ENCODE results near the gene EHBP1. TPM values are rescaled to one million over a fixed set of nuclear protein-coding genes. Genes with fewer than 3 reads are reported as not detected.

EHBP1 gene
- polyA plus RNA-seq, 3 donors = 4.2 to 6.1 (median 6.0) TPM

DNA sequence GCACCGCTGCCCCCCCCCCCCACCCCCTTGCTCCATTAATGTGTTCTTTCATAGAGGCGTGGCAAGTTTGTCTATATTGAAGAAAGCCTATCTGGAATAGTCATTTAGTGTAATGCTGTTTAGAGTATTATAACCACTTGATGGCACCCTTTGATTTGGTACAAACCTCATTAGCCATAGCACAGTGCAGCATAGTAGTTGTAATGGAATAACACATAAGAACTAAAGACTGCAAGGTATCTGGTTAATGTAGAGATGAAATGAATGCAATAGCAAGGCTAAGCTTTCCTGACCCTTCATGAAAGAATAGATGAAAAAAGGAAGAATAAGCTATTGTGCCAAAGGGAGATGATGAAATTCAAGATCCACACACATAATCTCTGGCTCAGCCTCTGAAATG, 81.9 kb downstream of the EHBP1 start:
- Histone ChIP-seq H3K27ac (ENCODE audit: low read depth in 1 of 2, low read length in 2 of 2) (no peak overlapping the region), H3K79me2 (ENCODE audit: insufficient read depth, low read length) (no peaks in the 10 kb centered on the region), H3K9ac (ENCODE audit: insufficient read depth, low read length, poor library complexity, severe bottlenecking) (no peak overlapping the region), H2AFZ (ENCODE audit: insufficient read depth, low read depth, low read length, poor library complexity, severe bottlenecking) (no peak overlapping the region), H3K9me3 (replicated peaks in 1 of 2; ENCODE audit: control insufficient read depth in 1 of 2, insufficient read depth in 1 of 2, low read length in 2 of 2) (peaks cover 5 to 9% of the 10 kb centered on the region in 2 donors), H3K4me3 (replicated peaks in 1 of 3; ENCODE audit: low read depth in 2 of 3, low read length in 3 of 3) (no peak overlapping the region), H3K36me3 (replicated peaks in 1 of 2; ENCODE audit: control insufficient read depth in 1 of 2, insufficient read depth in 2 of 2, low read length in 2 of 2) (no peaks in the 10 kb centered on the region), H3K27me3 (ENCODE audit: control insufficient read depth in 2 of 2, insufficient read depth in 2 of 2, low read length in 2 of 2) (no peaks in the 10 kb centered on the region), H4K20me1 (ENCODE audit: insufficient read depth, low read length) (no peaks in the 10 kb centered on the region), H3K4me2 (replicated peaks; ENCODE audit: extremely low read depth, low read length, poor library complexity, severe bottlenecking) (no peak overlapping the region), H3K4me1 (ENCODE audit: control insufficient read depth in 1 of 2, insufficient read depth in 2 of 2, low read length in 2 of 2) (no peaks in the 10 kb centered on the region)
- WGBS (ENCODE audit: insufficient coverage) = no CpG with 5 or more reads among the region's 2 CpGs
- Mint-ChIP-seq H3K36me3 (peaks cover 5 to 8% of the 10 kb centered on the region in 2 donors), H3K27me3 (ENCODE audit: low read depth in 3 of 3) (no peaks in the 10 kb centered on the region), H3K4me3 (no peak overlapping the region), H3K4me1 (peaks cover 9% of the 10 kb centered on the region), H3K9me3 (peaks cover 5 to 10% (median 8%) of the 10 kb centered on the region in 7 donors), H3K27ac (no peak overlapping the region)
- TF ChIP-seq, protein P1, sequence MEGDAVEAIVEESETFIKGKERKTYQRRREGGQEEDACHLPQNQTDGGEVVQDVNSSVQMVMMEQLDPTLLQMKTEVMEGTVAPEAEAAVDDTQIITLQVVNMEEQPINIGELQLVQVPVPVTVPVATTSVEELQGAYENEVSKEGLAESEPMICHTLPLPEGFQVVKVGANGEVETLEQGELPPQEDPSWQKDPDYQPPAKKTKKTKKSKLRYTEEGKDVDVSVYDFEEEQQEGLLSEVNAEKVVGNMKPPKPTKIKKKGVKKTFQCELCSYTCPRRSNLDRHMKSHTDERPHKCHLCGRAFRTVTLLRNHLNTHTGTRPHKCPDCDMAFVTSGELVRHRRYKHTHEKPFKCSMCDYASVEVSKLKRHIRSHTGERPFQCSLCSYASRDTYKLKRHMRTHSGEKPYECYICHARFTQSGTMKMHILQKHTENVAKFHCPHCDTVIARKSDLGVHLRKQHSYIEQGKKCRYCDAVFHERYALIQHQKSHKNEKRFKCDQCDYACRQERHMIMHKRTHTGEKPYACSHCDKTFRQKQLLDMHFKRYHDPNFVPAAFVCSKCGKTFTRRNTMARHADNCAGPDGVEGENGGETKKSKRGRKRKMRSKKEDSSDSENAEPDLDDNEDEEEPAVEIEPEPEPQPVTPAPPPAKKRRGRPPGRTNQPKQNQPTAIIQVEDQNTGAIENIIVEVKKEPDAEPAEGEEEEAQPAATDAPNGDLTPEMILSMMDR (IDR thresholded peaks at IDR 0.05) = no peak
- intact Hi-C loops (cut with micrococcal nuclease) = no loop called here
- no peak for DNase-seq

DNA sequence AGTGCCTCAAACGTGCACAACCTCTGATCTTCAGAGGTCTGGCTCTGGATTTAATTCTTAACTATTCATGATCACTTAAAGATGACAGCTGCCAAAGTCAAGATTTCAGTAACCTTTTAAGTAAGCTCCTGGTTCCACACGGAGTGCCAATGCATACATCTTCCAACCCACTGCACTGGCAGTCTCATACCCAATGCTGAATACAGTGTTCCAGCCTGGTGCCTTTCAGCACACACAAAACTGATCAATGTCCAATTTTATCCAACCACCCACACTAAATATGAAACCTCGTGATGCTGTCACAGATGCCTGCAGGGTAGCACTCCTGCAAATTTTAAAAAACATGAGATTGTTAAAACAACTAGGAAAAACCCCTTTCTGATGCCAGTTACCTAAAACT, 84.0 kb downstream of the EHBP1 start:
- Mint-ChIP-seq H3K4me1 (peaks cover 9% of the 10 kb centered on the region), H3K4me3 (no peak overlapping the region), H3K9me3 (peaks cover 0 to 1% (median 0%) of the 10 kb centered on the region in 7 donors), H3K27ac (peak overlapping the region in 1 of 7 donors; percentile 10), H3K36me3 (no peaks in the 10 kb centered on the region), H3K27me3 (ENCODE audit: low read depth in 3 of 3) (no peaks in the 10 kb centered on the region)
- H3K4me2 ChIP-seq (replicated peaks; ENCODE audit: extremely low read depth, low read length, poor library complexity, severe bottlenecking) = no peak overlapping the region
- no peak overlapping the region for H3K4me3 ChIP-seq (replicated peaks in 1 of 3; ENCODE audit: low read depth in 2 of 3, low read length in 3 of 3)
- H3K9me3 ChIP-seq (replicated peaks in 1 of 2; ENCODE audit: control insufficient read depth in 1 of 2, insufficient read depth in 1 of 2, low read length in 2 of 2) = no peaks in the 10 kb centered on the region
- H2AFZ ChIP-seq (ENCODE audit: insufficient read depth, low read depth, low read length, poor library complexity, severe bottlenecking) = no peak overlapping the region
- no peak for DNase-seq
- H3K27ac ChIP-seq (ENCODE audit: low read depth in 1 of 2, low read length in 2 of 2) = no peak overlapping the region
- H3K4me1 ChIP-seq (ENCODE audit: control insufficient read depth in 1 of 2, insufficient read depth in 2 of 2, low read length in 2 of 2) = no peaks in the 10 kb centered on the region
- 92% methylated on average over 2 of the region's 3 CpGs for WGBS (ENCODE audit: insufficient coverage)
- H3K36me3 ChIP-seq (replicated peaks in 1 of 2; ENCODE audit: control insufficient read depth in 1 of 2, insufficient read depth in 2 of 2, low read length in 2 of 2) = no peaks in the 10 kb centered on the region
- H3K9ac ChIP-seq (ENCODE audit: insufficient read depth, low read length, poor library complexity, severe bottlenecking) = no peak overlapping the region
- no peaks in the 10 kb centered on the region for H4K20me1 ChIP-seq (ENCODE audit: insufficient read depth, low read length)
- no peaks in the 10 kb centered on the region for H3K27me3 ChIP-seq (ENCODE audit: control insufficient read depth in 2 of 2, insufficient read depth in 2 of 2, low read length in 2 of 2)
- intact Hi-C loops (cut with micrococcal nuclease) = no loop called here
- H3K79me2 ChIP-seq (ENCODE audit: insufficient read depth, low read length) = no peaks in the 10 kb centered on the region
- TF ChIP-seq, protein P1 (IDR thresholded peaks at IDR 0.05) = no peak

All from CD14-positive monocyte (primary cell).